Vagina (tissue), 2 donors: ENCODE measurements around the gene WNT9B.

Source experiments
- POLR2AphosphoS5 ChIP-seq, 2 donors: sonication (generic); formaldehyde crosslinking; IDR thresholded peaks; one replicate each; pipeline ENCODE4 v1.9.0; 2017; ENCODE audit warnings: antibody characterized with exemption in 2 of 2, mild to moderate bottlenecking in 2 of 2, low read depth in 1 of 2; ENCODE audit not compliant: insufficient read depth in 1 of 2
- TF ChIP-seq, protein P1 (sequence below), 3 experiments: fragments of 450-650 bp in 2 of 3; fragments of 200-600 bp in 1 of 3; sonication (generic) in 1 of 3; IDR thresholded peaks; one replicate each; pipeline ENCODE4 v1.5.1; 2017 to 2019; ENCODE audit warnings: antibody characterized with exemption in 3 of 3, mild to moderate bottlenecking in 2 of 3, moderate library complexity in 2 of 3

DNA sequence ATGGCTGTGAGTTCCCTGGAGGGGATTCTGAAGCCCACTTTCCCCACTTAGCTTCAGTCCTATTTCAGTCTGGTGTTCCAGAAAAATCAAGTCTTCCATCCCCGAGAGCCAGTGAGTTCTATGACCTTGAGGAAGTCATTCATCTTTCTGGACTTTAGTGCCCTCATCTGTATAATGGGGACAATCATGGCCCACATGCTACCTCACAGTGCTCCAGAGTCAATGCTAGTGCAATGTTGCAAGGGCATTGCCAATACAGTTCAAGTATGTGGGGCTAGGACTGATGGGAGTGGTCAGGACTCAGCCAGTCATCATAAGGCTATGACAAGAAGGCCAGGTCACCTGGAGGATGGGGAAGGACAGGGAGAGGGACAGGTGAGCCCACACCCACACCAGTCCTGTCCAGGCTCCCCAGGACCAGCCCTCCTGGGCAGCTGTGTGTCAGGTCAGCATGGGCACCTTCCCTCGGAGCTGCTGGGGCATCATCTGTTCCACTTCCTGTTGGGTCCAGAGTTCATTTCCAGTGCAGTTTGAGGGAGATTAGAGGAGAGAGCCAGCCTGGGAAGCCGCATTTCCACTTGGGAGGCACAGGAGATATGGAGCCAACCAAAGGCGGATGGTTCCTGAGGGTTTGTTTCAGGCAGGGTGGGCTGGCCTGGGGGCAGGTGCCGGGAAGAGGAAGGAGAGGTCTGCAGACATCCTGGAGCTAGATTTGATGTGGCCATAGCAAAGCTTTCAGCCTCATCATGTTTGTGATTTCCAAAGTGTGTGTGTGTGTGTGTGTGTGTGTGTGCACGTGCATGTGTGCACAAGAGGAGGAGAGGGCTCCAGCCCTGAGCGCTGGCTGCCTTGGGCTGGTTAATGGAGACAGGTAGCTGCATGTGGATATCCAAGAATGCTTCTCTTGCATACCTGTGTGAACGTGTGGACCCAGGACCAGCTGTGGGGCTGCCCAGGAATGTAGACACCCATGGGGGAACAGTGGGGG, 3.9 kb upstream of the WNT9B start:
- TF ChIP-seq, protein P1, sequence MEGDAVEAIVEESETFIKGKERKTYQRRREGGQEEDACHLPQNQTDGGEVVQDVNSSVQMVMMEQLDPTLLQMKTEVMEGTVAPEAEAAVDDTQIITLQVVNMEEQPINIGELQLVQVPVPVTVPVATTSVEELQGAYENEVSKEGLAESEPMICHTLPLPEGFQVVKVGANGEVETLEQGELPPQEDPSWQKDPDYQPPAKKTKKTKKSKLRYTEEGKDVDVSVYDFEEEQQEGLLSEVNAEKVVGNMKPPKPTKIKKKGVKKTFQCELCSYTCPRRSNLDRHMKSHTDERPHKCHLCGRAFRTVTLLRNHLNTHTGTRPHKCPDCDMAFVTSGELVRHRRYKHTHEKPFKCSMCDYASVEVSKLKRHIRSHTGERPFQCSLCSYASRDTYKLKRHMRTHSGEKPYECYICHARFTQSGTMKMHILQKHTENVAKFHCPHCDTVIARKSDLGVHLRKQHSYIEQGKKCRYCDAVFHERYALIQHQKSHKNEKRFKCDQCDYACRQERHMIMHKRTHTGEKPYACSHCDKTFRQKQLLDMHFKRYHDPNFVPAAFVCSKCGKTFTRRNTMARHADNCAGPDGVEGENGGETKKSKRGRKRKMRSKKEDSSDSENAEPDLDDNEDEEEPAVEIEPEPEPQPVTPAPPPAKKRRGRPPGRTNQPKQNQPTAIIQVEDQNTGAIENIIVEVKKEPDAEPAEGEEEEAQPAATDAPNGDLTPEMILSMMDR (IDR thresholded peaks at IDR 0.05): no peak
- TF ChIP-seq POLR2AphosphoS5 (IDR thresholded peaks at IDR 0.05; ENCODE audit: insufficient read depth in 1 of 2, low read depth in 1 of 2): no peak
